Stimulated activated CD4-positive, alpha-beta T cell treated with anti-CD3 and anti-CD28 coated beads, TNF-alpha, amount 100 ng/mL, for 48 hours (primary cell): ENCODE results near the gene SYPL1.

Experiments
- DNase-seq, 3 donors: peaks; one replicate each; pipeline ENCODE4 v3.0.0-alpha.2; 2020; ENCODE audit warnings: low read depth in 3 of 3

The SYPL1 gene

GRCh38 chr7:106050746-106051117, 61.4 kb downstream of the SYPL1 start:
- no peak for DNase-seq

GRCh38 chr7:106050002-106050745, 61.9 kb downstream of the SYPL1 start:
- DNase-seq, result no peak

GRCh38 chr7:106049139-106049752, 62.9 kb downstream of the SYPL1 start:
- no peak for DNase-seq

GRCh38 chr7:106048706-106049020, 63.4 kb downstream of the SYPL1 start:
- no peak for DNase-seq

- DNase-seq, result no peak
Observed at GRCh38 chr7:106047818-106048705, 64.0 kb downstream of the SYPL1 start.

- no peak for DNase-seq
Observed at GRCh38 chr7:106047184-106047583, 64.9 kb downstream of the SYPL1 start.

GRCh38 chr7:106045586-106045985, 66.5 kb downstream of the SYPL1 start:
- no peak for DNase-seq

GRCh38 chr7:106045139-106045538, 67.0 kb downstream of the SYPL1 start:
- no peak for DNase-seq

GRCh38 chr7:106042196-106042611, 69.9 kb downstream of the SYPL1 start:
- no peak for DNase-seq

GRCh38 chr7:106041140-106041717, 70.9 kb downstream of the SYPL1 start:
- peak in 1 of 3 donors; percentile 25 for DNase-seq
